ENCODE measurements around the gene SCMH1. TPM values are rescaled to one million over a fixed set of nuclear protein-coding genes. Genes with fewer than 3 reads are reported as not detected.

The SCMH1 gene
- total RNA-seq, 1 experiment from 2014 or later: 42.7 TPM

DNA sequence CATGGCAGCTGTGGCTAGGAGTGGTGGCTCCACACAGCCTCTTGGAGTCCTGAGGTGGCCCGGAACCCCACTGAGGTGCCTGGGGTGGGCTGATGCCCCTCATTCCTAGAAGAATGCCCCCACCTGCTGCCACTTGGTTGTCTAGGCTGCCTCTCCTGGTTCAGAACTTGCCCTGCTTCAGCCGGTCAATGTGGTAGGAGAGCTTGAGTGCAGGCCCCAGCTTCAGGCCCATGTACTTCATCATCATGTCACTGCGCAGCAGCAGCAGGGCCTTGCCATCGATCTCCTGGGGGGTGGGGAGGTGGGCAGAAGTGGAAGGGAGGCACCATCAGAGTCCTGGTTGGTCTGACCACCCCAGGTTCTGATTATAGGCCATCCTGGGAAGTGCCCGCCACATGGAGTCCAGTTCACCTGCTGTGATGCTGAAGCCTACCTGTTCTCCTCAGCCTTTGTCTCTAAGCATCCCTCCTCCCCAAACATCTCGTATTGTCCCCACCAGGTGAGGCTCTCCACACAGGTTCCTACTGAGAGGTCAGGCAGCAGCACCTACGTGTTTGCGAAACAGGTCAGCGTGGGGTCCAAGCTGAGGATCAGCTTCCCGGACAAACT is 214.0 kb downstream of the SCMH1 start:
- Histone ChIP-seq H3K27ac (ENCODE audit: low read length) (no peak overlapping the region), H3K4me1 (ENCODE audit: control insufficient read depth, insufficient read depth, low read length) (no peaks in the 10 kb centered on the region; the same call in 1 of the 2 replicates), H3K36me3 (ENCODE audit: control insufficient read depth, insufficient read depth, low read length) (no peaks in the 10 kb centered on the region; the same call in 1 of the 2 replicates), H3K9me3 (ENCODE audit: control insufficient read depth, insufficient read depth, low read depth, low read length) (no peaks in the 10 kb centered on the region), H3K4me3 (ENCODE audit: low read depth in 2 of 2, low read length in 2 of 2) (no peak overlapping the region), H3K27me3 (ENCODE audit: control insufficient read depth, insufficient read depth, low read length) (no peaks in the 10 kb centered on the region)
- DNase-seq (ENCODE audit: low read depth, low spot score) (no peak), ATAC-seq (no peak)
- intact Hi-C loops (cut with micrococcal nuclease; ENCODE audit: unreplicated experiment) (no loop called here), in situ Hi-C loops (cut with HindIII; ENCODE audit: low pct_unique_long_range_greater_than_20kb, low sequenced_read_pairs) (no loop called here)
- TF ChIP-seq, protein P1, sequence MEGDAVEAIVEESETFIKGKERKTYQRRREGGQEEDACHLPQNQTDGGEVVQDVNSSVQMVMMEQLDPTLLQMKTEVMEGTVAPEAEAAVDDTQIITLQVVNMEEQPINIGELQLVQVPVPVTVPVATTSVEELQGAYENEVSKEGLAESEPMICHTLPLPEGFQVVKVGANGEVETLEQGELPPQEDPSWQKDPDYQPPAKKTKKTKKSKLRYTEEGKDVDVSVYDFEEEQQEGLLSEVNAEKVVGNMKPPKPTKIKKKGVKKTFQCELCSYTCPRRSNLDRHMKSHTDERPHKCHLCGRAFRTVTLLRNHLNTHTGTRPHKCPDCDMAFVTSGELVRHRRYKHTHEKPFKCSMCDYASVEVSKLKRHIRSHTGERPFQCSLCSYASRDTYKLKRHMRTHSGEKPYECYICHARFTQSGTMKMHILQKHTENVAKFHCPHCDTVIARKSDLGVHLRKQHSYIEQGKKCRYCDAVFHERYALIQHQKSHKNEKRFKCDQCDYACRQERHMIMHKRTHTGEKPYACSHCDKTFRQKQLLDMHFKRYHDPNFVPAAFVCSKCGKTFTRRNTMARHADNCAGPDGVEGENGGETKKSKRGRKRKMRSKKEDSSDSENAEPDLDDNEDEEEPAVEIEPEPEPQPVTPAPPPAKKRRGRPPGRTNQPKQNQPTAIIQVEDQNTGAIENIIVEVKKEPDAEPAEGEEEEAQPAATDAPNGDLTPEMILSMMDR (IDR thresholded peaks at IDR 0.05): no peak
- TF ChIP-seq POLR2AphosphoS5 (IDR thresholded peaks at IDR 0.05; ENCODE audit: low read depth, low read length): 0 out of 2 replicates have a peak, but pooled peaks have one; percentile 9
- BruUV-seq (replicated peaks): no TSS peak
- POLR2A ChIA-PET: no interaction called here
- CTCF ChIA-PET: no interaction called here

DNA sequence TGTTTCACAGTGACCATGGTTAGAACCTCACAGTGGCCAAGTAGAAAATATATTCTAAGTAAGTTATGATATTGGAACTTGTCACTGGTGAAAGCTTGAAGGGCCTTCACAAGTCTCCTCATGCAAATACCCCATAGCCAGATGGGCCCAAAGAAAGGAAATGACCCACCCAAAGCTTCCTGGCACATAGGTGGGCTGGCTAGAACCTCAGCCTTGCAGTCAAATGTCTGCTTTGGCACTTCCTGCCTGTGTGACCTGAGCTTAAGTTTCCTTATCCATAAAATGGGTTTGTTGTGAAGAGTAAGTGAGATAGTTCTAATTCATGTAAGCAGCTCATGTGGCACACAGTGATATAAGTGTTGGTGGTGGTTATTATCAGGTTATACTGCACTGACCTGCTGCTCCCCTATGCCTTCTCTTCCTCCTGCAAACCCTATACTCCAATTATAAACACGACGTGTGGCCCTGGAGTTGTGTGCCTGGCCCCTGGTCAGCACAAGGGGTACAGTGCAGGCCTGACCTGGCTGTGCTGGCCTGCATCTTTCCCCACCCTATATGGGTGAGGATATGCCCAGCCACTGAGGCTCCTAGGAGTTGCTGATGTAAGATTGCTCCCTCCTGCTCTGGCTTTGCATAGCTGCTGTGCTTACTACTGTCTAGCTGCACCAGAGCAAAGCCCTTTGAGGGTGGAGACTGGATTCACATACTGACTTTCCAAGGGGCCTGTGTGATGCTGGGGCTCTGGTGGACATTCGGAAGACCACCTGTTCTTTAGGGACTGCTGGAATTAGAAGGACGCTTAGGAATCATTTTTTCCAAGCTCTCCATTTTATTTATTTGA is 215.9 kb downstream of the SCMH1 start:
- H3K27ac ChIP-seq (ENCODE audit: low read length): no peak overlapping the region
- ChIA-PET POLR2A (interaction anchor here (0.6 kb wide), 2 partner anchors 172 to 600 kb away, joined by 3 to 5 read pairs; no protein-coding TSS in a partner anchor), CTCF (no interaction called here)
- intact Hi-C loops (cut with micrococcal nuclease; ENCODE audit: unreplicated experiment) (no loop called here), in situ Hi-C loops (cut with HindIII; ENCODE audit: low pct_unique_long_range_greater_than_20kb, low sequenced_read_pairs) (no loop called here)
- DNase-seq (ENCODE audit: low read depth, low spot score) (no peak), ATAC-seq (no peak)
- H3K36me3 ChIP-seq (ENCODE audit: control insufficient read depth, insufficient read depth, low read length): no peaks in the 10 kb centered on the region
- H3K4me1 ChIP-seq (ENCODE audit: control insufficient read depth, insufficient read depth, low read length): peaks cover 7% of the 10 kb centered on the region
- no peak overlapping the region for H3K4me3 ChIP-seq (ENCODE audit: low read depth in 2 of 2, low read length in 2 of 2)
- BruUV-seq (replicated peaks): no TSS peak
- peak; percentile 77 for TF ChIP-seq POLR2AphosphoS5 (IDR thresholded peaks at IDR 0.05; ENCODE audit: low read depth, low read length)
- TF ChIP-seq, protein P1 (IDR thresholded peaks at IDR 0.05): no peak
- no peaks in the 10 kb centered on the region for H3K9me3 ChIP-seq (ENCODE audit: control insufficient read depth, insufficient read depth, low read depth, low read length)
- no peaks in the 10 kb centered on the region for H3K27me3 ChIP-seq (ENCODE audit: control insufficient read depth, insufficient read depth, low read length)

DNA sequence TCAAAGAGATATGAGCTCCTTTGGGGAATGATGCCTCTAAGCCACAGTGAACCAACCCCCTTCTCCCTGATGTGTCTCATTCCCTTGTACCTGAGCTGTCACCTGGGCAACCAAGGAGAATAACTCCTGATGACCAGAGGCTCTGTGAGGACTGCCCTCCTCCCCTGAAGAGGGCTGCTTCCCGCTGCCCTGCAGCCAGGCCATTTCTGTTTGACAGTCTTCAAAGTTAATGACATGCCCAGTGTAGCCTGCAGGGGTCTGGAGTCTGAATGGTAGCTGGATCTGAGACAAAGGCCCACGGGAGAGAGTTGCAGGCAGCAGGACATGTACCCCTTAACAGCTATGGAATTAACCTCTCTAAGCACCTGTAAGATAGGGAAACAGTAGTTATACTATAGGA is 217.2 kb downstream of the SCMH1 start:
- DNase-seq (ENCODE audit: low read depth, low spot score) (no peak), ATAC-seq (no peak)
- H3K27me3 ChIP-seq (ENCODE audit: control insufficient read depth, insufficient read depth, low read length): no peaks in the 10 kb centered on the region
- no peak overlapping the region for H3K4me3 ChIP-seq (ENCODE audit: low read depth in 2 of 2, low read length in 2 of 2)
- no peaks in the 10 kb centered on the region for H3K36me3 ChIP-seq (ENCODE audit: control insufficient read depth, insufficient read depth, low read length)
- H3K4me1 ChIP-seq (ENCODE audit: control insufficient read depth, insufficient read depth, low read length): peaks cover 19% of the 10 kb centered on the region
- H3K9me3 ChIP-seq (ENCODE audit: control insufficient read depth, insufficient read depth, low read depth, low read length): no peaks in the 10 kb centered on the region
- BruUV-seq (replicated peaks): TSS peak; percentile 19
- intact Hi-C loops (cut with micrococcal nuclease; ENCODE audit: unreplicated experiment): no loop called here
- TF ChIP-seq TCF7L2 (IDR thresholded peaks at IDR 0.05; ENCODE audit: low read depth, low read length): no peak
- 0 out of 2 replicates have a peak, but pooled peaks have one; percentile 46 for TF ChIP-seq POLR2AphosphoS5 (IDR thresholded peaks at IDR 0.05; ENCODE audit: low read depth, low read length)
- ChIA-PET POLR2A (interaction anchor here (0.6 kb wide), 1 partner anchor 170 kb away, joined by 5 read pairs; no protein-coding TSS in a partner anchor), CTCF (no interaction called here)
- in situ Hi-C loops (cut with HindIII; ENCODE audit: low pct_unique_long_range_greater_than_20kb, low sequenced_read_pairs): no loop called here
- H3K27ac ChIP-seq (ENCODE audit: low read length): no peak overlapping the region

Data from Panc1 (cell line).